IgD-negative memory B cell (primary cell): ENCODE data around the gene IL1F10. TPM values are rescaled to one million over a fixed set of nuclear protein-coding genes. Genes with fewer than 3 reads are reported as not detected.

Experiments
- H3K27ac Mint-ChIP-seq, 3 donors: one replicate each; pipeline ENCODE4 v1.8.0; 2020 to 2022; ENCODE audit warnings: mild to moderate bottlenecking in 3 of 3, mixed read lengths in 3 of 3, moderate library complexity in 1 of 3
- H3K27me3 Mint-ChIP-seq: one replicate; pipeline ENCODE4 v1.8.0; 2021; ENCODE audit warnings: mixed read lengths
- H3K36me3 Mint-ChIP-seq: one replicate; pipeline ENCODE4 v1.8.0; 2020; ENCODE audit warnings: mild to moderate bottlenecking, mixed read lengths
- H3K4me1 Mint-ChIP-seq, 3 donors: one replicate each; pipeline ENCODE4 v1.8.0; 2020 to 2022; ENCODE audit warnings: mixed read lengths in 3 of 3, mild to moderate bottlenecking in 1 of 3
- H3K4me3 Mint-ChIP-seq, 4 donors: one replicate each; pipeline ENCODE4 v1.8.0; 2020 to 2022; ENCODE audit warnings: mild to moderate bottlenecking in 4 of 4, mixed read lengths in 4 of 4, moderate library complexity in 3 of 4
- H3K9me3 Mint-ChIP-seq, 3 donors: one replicate each; pipeline ENCODE4 v1.8.0; 2020 to 2021; ENCODE audit warnings: mixed read lengths in 3 of 3, mild to moderate bottlenecking in 1 of 3
- polyA plus RNA-seq: library from polyadenylated mRNA; unstranded; fragments of 300-500 nt; fragmentation: Illumina TruSeq; gene quantifications from one replicate; pipeline ENCODE4 v1.2.3, GENCODE V29; 2021

The IL1F10 gene
- polyA plus RNA-seq, 1 donor from 2014 or later: not detected

GRCh38 chr2:113064898-113065297, 2.9 kb upstream of the IL1F10 start:
- no peak overlapping the region for H3K4me3 Mint-ChIP-seq
- H3K27me3 Mint-ChIP-seq: peaks cover 10% of the 10 kb centered on the region
- no peaks in the 10 kb centered on the region for H3K36me3 Mint-ChIP-seq
- no peaks in the 10 kb centered on the region for H3K4me1 Mint-ChIP-seq
- H3K27ac Mint-ChIP-seq: peak overlapping the region in 1 of 3 donors; percentile 20
- H3K9me3 Mint-ChIP-seq: no peaks in the 10 kb centered on the region

GRCh38 chr2:113068249-113068648, 479 bp downstream of the IL1F10 start:
- H3K4me3 Mint-ChIP-seq: no peak overlapping the region
- H3K27ac Mint-ChIP-seq: no peak overlapping the region
- no peaks in the 10 kb centered on the region for H3K4me1 Mint-ChIP-seq
- no peaks in the 10 kb centered on the region for H3K9me3 Mint-ChIP-seq
- peaks cover 6% of the 10 kb centered on the region for H3K27me3 Mint-ChIP-seq
- no peaks in the 10 kb centered on the region for H3K36me3 Mint-ChIP-seq

- H3K4me1 Mint-ChIP-seq: no peaks in the 10 kb centered on the region
- H3K9me3 Mint-ChIP-seq: no peaks in the 10 kb centered on the region
- H3K27me3 Mint-ChIP-seq: peaks cover 6% of the 10 kb centered on the region
- no peak overlapping the region for H3K4me3 Mint-ChIP-seq
- no peaks in the 10 kb centered on the region for H3K36me3 Mint-ChIP-seq
- H3K27ac Mint-ChIP-seq: no peak overlapping the region
Measured at GRCh38 chr2:113068706-113069485, 1.1 kb downstream of the IL1F10 start.

GRCh38 chr2:113069676-113070605, 2.2 kb downstream of the IL1F10 start:
- Mint-ChIP-seq H3K27ac (no peak overlapping the region), H3K4me3 (no peak overlapping the region), H3K36me3 (no peaks in the 10 kb centered on the region), H3K27me3 (peaks cover 6% of the 10 kb centered on the region), H3K9me3 (no peaks in the 10 kb centered on the region), H3K4me1 (no peaks in the 10 kb centered on the region)

GRCh38 chr2:113070606-113070975, 2.8 kb downstream of the IL1F10 start:
- Mint-ChIP-seq H3K27ac (no peak overlapping the region), H3K9me3 (no peaks in the 10 kb centered on the region), H3K27me3 (peaks cover 6% of the 10 kb centered on the region), H3K36me3 (no peaks in the 10 kb centered on the region), H3K4me1 (no peaks in the 10 kb centered on the region), H3K4me3 (no peak overlapping the region)

- Mint-ChIP-seq H3K27me3 (peaks cover 5% of the 10 kb centered on the region), H3K4me1 (no peaks in the 10 kb centered on the region), H3K36me3 (no peaks in the 10 kb centered on the region), H3K27ac (no peak overlapping the region), H3K4me3 (no peak overlapping the region), H3K9me3 (no peaks in the 10 kb centered on the region)
Measured at GRCh38 chr2:113072584-113072983, 4.8 kb downstream of the IL1F10 start.

GRCh38 chr2:113073325-113073834, 5.6 kb downstream of the IL1F10 start:
- H3K4me1 Mint-ChIP-seq: no peaks in the 10 kb centered on the region
- no peak overlapping the region for H3K27ac Mint-ChIP-seq
- peaks cover 3% of the 10 kb centered on the region for H3K27me3 Mint-ChIP-seq
- no peak overlapping the region for H3K4me3 Mint-ChIP-seq
- H3K9me3 Mint-ChIP-seq: peaks cover 0 to 2% (median 0%) of the 10 kb centered on the region in 3 donors
- no peaks in the 10 kb centered on the region for H3K36me3 Mint-ChIP-seq

- Mint-ChIP-seq H3K4me3 (no peak overlapping the region), H3K4me1 (no peaks in the 10 kb centered on the region), H3K27me3 (peaks cover 3% of the 10 kb centered on the region), H3K27ac (no peak overlapping the region), H3K36me3 (no peaks in the 10 kb centered on the region), H3K9me3 (peaks cover 0 to 2% (median 0%) of the 10 kb centered on the region in 3 donors)
Measured at GRCh38 chr2:113075030-113075429, 7.3 kb downstream of the IL1F10 start.

- Mint-ChIP-seq H3K36me3 (no peaks in the 10 kb centered on the region), H3K27ac (no peak overlapping the region), H3K9me3 (peaks cover 0 to 2% (median 0%) of the 10 kb centered on the region in 3 donors), H3K4me3 (no peak overlapping the region), H3K27me3 (peaks cover 3% of the 10 kb centered on the region), H3K4me1 (no peaks in the 10 kb centered on the region)
Measured at GRCh38 chr2:113075600-113075999, 7.8 kb downstream of the IL1F10 start.

- H3K4me1 Mint-ChIP-seq: no peaks in the 10 kb centered on the region
- no peaks in the 10 kb centered on the region for H3K36me3 Mint-ChIP-seq
- H3K27me3 Mint-ChIP-seq: peaks cover 8% of the 10 kb centered on the region
- H3K27ac Mint-ChIP-seq: no peak overlapping the region
- H3K4me3 Mint-ChIP-seq: no peak overlapping the region
- H3K9me3 Mint-ChIP-seq: peaks cover 0 to 2% (median 0%) of the 10 kb centered on the region in 3 donors
Measured at GRCh38 chr2:113076954-113077669, 9.3 kb downstream of the IL1F10 start.

GRCh38 chr2:113077921-113078320, 10.2 kb downstream of the IL1F10 start:
- no peaks in the 10 kb centered on the region for H3K4me1 Mint-ChIP-seq
- no peaks in the 10 kb centered on the region for H3K36me3 Mint-ChIP-seq
- H3K4me3 Mint-ChIP-seq: no peak overlapping the region
- peaks cover 0 to 2% (median 0%) of the 10 kb centered on the region in 3 donors for H3K9me3 Mint-ChIP-seq
- no peak overlapping the region for H3K27ac Mint-ChIP-seq
- peaks cover 8% of the 10 kb centered on the region for H3K27me3 Mint-ChIP-seq

- Mint-ChIP-seq H3K4me3 (no peak overlapping the region), H3K36me3 (no peaks in the 10 kb centered on the region), H3K4me1 (peaks cover 0 to 2% (median 0%) of the 10 kb centered on the region in 3 donors), H3K27me3 (peaks cover 12% of the 10 kb centered on the region), H3K27ac (no peak overlapping the region), H3K9me3 (peaks cover 0 to 2% (median 0%) of the 10 kb centered on the region in 3 donors)
Measured at GRCh38 chr2:113078350-113078839, 10.6 kb downstream of the IL1F10 start.

GRCh38 chr2:113079131-113079530, 11.4 kb downstream of the IL1F10 start:
- Mint-ChIP-seq H3K9me3 (peaks cover 0 to 2% (median 0%) of the 10 kb centered on the region in 3 donors), H3K27me3 (peaks cover 13% of the 10 kb centered on the region), H3K27ac (no peak overlapping the region), H3K36me3 (no peaks in the 10 kb centered on the region), H3K4me1 (peaks cover 0 to 2% (median 0%) of the 10 kb centered on the region in 3 donors), H3K4me3 (no peak overlapping the region)

GRCh38 chr2:113080134-113080533, 12.4 kb downstream of the IL1F10 start:
- no peak overlapping the region for H3K4me3 Mint-ChIP-seq
- peak overlapping the region in 1 of 3 donors; percentile 66 for H3K27ac Mint-ChIP-seq
- peaks cover 13% of the 10 kb centered on the region for H3K27me3 Mint-ChIP-seq
- H3K36me3 Mint-ChIP-seq: no peaks in the 10 kb centered on the region
- H3K4me1 Mint-ChIP-seq: peaks cover 0 to 2% (median 0%) of the 10 kb centered on the region in 3 donors
- peaks cover 0 to 2% (median 0%) of the 10 kb centered on the region in 3 donors for H3K9me3 Mint-ChIP-seq
